ENCODE measurements around the gene NTN1. TPM values are rescaled to one million over a fixed set of nuclear protein-coding genes. Genes with fewer than 3 reads are reported as not detected.

Gene NTN1
- total and polyA plus RNA-seq, 2 of the 13 experiments (the other 11 are each of a cell fraction or from before 2014, with no cell fraction given) = 0.04 to 0.05 TPM

- TF ChIP-seq, protein P1, sequence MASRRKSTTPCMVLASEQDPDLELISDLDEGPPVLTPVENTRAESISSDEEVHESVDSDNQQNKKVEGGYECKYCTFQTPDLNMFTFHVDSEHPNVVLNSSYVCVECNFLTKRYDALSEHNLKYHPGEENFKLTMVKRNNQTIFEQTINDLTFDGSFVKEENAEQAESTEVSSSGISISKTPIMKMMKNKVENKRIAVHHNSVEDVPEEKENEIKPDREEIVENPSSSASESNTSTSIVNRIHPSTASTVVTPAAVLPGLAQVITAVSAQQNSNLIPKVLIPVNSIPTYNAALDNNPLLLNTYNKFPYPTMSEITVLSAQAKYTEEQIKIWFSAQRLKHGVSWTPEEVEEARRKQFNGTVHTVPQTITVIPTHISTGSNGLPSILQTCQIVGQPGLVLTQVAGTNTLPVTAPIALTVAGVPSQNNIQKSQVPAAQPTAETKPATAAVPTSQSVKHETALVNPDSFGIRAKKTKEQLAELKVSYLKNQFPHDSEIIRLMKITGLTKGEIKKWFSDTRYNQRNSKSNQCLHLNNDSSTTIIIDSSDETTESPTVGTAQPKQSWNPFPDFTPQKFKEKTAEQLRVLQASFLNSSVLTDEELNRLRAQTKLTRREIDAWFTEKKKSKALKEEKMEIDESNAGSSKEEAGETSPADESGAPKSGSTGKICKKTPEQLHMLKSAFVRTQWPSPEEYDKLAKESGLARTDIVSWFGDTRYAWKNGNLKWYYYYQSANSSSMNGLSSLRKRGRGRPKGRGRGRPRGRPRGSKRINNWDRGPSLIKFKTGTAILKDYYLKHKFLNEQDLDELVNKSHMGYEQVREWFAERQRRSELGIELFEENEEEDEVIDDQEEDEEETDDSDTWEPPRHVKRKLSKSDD (CRISPR knock-in tag; IDR thresholded peaks at IDR 0.05; ENCODE audit: low read depth) = no peak
- no peak for TF ChIP-seq ZNF883 (CRISPR knock-in tag; IDR thresholded peaks at IDR 0.05; ENCODE audit: not compliant biosample characterization)
Measured at GRCh38 chr17:9174779-9175574, 153.7 kb downstream of the NTN1 start (continued).

GRCh38 chr17:9175700-9176467, 154.6 kb downstream of the NTN1 start:
- no peak overlapping the region for H3K9ac ChIP-seq (ENCODE audit: insufficient read depth, low read depth, low read length)
- H3K9me3 ChIP-seq (ENCODE audit: low read length) = no peaks in the 10 kb centered on the region
- H3K27me3 ChIP-seq (ENCODE audit: control insufficient read depth in 1 of 2, insufficient read depth in 2 of 2, low read length in 2 of 2) = peaks cover 22 to 66% of the 10 kb centered on the region in 2 experiments; a peak in 4 of 5 replicates
- ChIA-PET POLR2A (no interaction called here), CTCF (ENCODE audit: low intra/inter-chr PET ratio, low total read pairs) (no interaction called here)
- intact Hi-C loops (cut with micrococcal nuclease; ENCODE audit: unreplicated experiment) = no loop called here
- H4K20me1 ChIP-seq (ENCODE audit: insufficient read depth, low read length) = no peaks in the 10 kb centered on the region
- H3K27ac ChIP-seq (ENCODE audit: extremely low read length, insufficient read depth, low read length) = no peak overlapping the region
- 19% methylated on average over 8 of the region's 14 CpGs for WGBS (ENCODE audit: low lambda C conversion rate)
- DNase-seq (ENCODE audit: low spot score) (no peak), ATAC-seq (no peak), FAIRE-seq (no peak)
- H3K4me3 ChIP-seq (replicated peaks in 1 of 3; ENCODE audit: insufficient read depth in 1 of 3, low read depth in 2 of 3, low read length in 3 of 3) = no peak overlapping the region
- H3K4me2 ChIP-seq (ENCODE audit: low read depth, low read length) = no peak overlapping the region
- BruUV-seq (replicated peaks) = no TSS peak
- H3K4me1 ChIP-seq (ENCODE audit: insufficient read depth, low read length) = peaks cover 13% of the 10 kb centered on the region
- no peaks in the 10 kb centered on the region for H3K36me3 ChIP-seq (replicated peaks in 1 of 2; ENCODE audit: control insufficient read depth in 1 of 2, insufficient read depth in 2 of 2, low read length in 2 of 2)
- TF ChIP-seq, protein P2, sequence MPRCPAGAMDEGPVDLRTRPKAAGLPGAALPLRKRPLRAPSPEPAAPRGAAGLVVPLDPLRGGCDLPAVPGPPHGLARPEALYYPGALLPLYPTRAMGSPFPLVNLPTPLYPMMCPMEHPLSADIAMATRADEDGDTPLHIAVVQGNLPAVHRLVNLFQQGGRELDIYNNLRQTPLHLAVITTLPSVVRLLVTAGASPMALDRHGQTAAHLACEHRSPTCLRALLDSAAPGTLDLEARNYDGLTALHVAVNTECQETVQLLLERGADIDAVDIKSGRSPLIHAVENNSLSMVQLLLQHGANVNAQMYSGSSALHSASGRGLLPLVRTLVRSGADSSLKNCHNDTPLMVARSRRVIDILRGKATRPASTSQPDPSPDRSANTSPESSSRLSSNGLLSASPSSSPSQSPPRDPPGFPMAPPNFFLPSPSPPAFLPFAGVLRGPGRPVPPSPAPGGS (CRISPR knock-in tag; IDR thresholded peaks at IDR 0.05) = no peak
- TF ChIP-seq NFYB (CRISPR knock-in tag; IDR thresholded peaks at IDR 0.05) (no peak), RARA (CRISPR knock-in tag; IDR thresholded peaks at IDR 0.05) (no peak), CEBPG (CRISPR knock-in tag; IDR thresholded peaks at IDR 0.05) (no peak), FOXJ3 (CRISPR knock-in tag; IDR thresholded peaks at IDR 0.05; ENCODE audit: borderline replicate concordance) (no peak)
- TF ChIP-seq, protein P3, sequence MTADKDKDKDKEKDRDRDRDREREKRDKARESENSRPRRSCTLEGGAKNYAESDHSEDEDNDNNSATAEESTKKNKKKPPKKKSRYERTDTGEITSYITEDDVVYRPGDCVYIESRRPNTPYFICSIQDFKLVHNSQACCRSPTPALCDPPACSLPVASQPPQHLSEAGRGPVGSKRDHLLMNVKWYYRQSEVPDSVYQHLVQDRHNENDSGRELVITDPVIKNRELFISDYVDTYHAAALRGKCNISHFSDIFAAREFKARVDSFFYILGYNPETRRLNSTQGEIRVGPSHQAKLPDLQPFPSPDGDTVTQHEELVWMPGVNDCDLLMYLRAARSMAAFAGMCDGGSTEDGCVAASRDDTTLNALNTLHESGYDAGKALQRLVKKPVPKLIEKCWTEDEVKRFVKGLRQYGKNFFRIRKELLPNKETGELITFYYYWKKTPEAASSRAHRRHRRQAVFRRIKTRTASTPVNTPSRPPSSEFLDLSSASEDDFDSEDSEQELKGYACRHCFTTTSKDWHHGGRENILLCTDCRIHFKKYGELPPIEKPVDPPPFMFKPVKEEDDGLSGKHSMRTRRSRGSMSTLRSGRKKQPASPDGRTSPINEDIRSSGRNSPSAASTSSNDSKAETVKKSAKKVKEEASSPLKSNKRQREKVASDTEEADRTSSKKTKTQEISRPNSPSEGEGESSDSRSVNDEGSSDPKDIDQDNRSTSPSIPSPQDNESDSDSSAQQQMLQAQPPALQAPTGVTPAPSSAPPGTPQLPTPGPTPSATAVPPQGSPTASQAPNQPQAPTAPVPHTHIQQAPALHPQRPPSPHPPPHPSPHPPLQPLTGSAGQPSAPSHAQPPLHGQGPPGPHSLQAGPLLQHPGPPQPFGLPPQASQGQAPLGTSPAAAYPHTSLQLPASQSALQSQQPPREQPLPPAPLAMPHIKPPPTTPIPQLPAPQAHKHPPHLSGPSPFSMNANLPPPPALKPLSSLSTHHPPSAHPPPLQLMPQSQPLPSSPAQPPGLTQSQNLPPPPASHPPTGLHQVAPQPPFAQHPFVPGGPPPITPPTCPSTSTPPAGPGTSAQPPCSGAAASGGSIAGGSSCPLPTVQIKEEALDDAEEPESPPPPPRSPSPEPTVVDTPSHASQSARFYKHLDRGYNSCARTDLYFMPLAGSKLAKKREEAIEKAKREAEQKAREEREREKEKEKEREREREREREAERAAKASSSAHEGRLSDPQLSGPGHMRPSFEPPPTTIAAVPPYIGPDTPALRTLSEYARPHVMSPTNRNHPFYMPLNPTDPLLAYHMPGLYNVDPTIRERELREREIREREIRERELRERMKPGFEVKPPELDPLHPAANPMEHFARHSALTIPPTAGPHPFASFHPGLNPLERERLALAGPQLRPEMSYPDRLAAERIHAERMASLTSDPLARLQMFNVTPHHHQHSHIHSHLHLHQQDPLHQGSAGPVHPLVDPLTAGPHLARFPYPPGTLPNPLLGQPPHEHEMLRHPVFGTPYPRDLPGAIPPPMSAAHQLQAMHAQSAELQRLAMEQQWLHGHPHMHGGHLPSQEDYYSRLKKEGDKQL (CRISPR knock-in tag; IDR thresholded peaks at IDR 0.05; ENCODE audit: low read depth) = no peak
- TF ChIP-seq, protein P4, sequence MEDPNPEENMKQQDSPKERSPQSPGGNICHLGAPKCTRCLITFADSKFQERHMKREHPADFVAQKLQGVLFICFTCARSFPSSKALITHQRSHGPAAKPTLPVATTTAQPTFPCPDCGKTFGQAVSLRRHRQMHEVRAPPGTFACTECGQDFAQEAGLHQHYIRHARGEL (CRISPR knock-in tag; IDR thresholded peaks at IDR 0.05) = no peak
- no peak overlapping the region for H2AFZ ChIP-seq (ENCODE audit: low read length)
- H3K79me2 ChIP-seq (ENCODE audit: insufficient read depth, low read length) = no peaks in the 10 kb centered on the region
- in situ Hi-C loops (cut with HindIII; ENCODE audit: extremely low pct_ligation_motif_present, low pct_unique_long_range_greater_than_20kb) = no loop called here

Measured in HepG2 (cell line).